NCI-H1417 (cell line): Measurements from ENCODE around the gene IL2RA.

Experiments used
- DNase-seq, 3 experiments: peaks; one replicate each; lab custom pipeline; 2025; lab: John Stamatoyannopoulos, UW

The IL2RA gene

DNA sequence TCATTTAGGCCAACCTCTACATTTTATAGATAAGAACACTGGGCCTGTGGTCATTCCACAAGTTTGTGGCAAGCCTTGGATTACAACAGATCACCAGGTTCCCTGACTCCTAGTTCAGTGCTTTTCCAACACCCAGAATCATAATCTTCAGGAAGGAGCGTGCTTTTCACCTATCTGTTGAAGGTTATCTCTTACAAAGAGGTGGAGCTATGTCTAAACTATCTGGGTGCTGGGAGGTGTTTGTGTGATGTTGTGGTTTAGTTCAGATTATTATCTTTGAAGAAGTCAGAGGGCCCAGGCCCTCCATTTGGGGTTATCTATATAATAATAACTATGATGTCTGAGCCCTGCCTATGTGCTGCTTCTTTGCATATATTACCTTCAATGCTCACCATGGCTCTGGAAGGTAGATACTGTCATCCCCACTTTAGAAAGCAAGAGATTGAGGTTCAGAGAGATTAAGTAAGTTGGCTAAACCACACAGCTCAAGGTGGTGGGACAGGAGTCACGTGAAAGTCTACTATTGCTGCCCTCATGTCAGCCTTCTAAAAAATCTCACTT is 24.0 kb downstream of the IL2RA start:
- no peak for DNase-seq

DNA sequence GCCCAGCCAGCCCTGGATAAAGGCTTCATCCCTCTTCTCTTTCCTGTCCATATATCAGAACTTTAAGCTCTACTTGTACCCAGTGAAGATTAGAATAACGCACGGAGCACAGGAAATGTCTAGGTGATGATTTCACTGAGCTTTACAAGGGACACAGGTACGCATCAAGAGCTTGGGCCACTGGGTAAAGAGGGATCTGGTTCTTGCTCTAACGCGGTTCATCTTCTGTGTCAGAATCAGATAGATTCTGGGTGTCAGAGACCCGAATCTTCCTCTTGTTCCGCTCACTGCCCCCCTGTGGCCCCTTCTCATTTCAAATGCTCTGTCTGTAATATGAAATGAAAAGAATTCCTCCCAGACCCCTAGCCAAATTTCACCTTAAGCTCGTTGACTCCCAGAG is 24.7 kb downstream of the IL2RA start:
- DNase-seq = no peak

DNA sequence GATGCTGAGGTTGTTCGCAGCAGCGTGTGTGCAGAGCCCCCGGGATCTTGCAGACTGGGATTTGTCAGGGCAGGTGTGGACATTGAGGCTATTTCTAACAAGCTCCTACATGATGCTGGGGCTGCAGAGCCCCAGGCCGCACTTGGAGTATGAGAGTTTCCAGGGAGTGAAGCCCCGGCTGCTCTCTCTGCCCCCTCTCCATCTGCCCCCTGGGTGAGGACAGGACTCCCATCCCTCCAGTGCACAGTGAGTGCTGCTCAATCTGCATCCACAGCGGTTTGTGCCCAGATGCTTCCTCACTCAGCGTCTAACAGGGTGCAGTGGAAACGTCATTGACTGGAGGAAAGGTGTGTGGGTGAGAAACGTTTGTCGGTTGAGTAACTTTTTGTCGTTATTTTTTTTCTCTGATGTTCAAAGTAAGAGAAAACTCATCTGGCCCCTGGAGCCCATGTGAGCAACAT is 25.3 kb downstream of the IL2RA start:
- no peak for DNase-seq

DNA sequence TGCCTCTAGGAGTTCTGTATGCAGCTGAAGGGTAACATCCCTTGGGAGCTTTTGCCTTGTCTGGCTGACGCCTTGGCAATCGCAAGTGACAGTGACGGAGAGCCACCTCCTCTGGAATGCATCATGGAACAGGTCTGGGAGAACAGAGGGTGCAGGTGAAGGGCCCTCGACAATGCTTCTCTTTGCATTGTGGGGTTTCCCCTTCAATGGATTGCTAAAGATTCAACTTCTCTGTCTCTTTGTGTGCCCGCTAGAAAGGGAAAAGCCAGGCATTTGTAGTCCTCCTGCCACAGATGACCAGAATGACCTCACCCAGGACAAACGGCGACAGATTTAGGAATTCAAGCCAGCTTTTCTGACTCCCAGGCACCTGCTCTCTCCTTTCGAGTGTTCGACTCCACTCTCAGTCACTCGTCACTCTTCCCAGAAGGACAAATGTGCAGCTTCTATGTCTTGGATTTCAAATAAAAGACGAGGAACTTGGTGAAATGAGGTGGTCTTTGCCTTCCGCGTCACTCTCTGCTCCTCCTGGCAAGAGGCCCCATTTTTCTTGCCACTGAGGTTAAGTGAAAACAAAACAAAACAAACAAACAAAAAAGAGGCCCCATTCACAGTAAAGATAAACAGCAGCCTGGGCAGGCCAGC is 26.1 kb downstream of the IL2RA start:
- DNase-seq = no peak

DNA sequence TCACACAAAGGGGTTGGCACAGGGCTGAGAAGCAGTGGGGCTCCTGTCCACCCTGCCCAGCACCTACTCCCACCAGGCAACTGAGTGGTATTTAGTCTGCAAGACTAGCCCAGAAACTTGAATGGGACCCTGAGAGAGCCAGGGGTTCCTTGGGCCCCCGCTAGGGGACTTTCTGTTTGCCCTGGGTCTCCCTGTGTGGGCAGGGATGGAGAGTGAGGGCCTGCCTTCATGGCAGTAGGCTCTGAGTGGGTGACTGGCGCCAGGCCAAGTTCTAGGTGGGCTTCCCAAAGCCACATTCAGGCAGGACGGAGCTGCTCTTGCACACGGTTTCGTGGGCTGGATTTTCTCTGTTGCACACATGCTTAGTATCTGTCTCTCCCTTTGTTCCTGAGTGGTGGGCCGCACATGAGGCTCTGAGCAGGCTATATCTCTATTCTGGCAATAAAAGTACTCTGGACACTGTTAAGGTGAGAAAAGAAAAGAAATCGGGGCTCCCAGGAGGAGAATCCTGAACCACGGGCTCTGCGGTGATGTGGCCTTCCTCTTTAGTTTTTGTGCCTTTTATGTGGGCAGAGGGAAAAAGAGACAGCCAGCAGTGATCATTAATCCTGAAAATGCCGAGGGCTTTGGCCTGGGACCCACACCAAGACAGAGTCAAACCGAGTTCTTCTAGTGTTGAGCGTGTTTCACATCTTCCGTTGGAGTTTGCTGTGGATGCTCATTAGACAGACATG is 26.9 kb downstream of the IL2RA start:
- DNase-seq = no peak

DNA sequence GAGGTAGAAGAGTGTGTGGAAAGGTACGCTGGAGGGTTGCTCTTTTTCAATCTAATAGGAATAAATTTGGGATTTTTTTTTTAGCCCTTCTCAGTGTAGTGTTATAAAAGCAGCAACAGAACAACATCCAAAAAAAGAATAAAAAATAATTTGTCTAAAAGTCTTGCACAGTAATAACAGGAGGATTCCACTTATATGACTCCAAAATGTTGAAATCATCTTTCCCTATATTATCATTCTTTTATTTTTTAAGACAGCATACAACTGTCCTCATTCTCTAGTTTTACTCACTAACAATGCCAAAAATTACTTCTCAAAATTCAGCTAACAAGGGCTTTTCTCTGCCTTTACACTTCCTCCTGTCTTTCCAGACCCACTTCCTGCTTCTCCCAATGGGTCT is 27.8 kb downstream of the IL2RA start:
- DNase-seq = no peak

DNA sequence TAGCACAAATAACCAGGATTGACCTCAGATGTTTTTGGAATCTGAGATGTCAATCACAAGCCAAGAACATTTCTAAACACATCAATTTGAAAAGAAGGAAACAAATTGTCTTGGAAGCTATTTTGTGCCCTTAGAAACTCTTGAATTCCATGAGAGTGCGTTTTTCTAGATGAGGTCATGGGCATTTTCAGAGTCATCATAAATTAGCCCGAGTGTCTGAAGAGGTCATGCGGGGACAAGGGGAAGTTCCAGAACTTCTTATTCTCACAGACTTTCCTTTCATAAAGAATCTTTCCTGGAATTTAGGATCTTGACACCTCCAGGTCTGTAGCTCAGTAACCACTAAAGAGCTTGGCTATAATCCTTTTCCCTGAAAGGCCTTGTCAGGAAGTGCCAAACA is 28.2 kb downstream of the IL2RA start:
- DNase-seq = no peak

DNA sequence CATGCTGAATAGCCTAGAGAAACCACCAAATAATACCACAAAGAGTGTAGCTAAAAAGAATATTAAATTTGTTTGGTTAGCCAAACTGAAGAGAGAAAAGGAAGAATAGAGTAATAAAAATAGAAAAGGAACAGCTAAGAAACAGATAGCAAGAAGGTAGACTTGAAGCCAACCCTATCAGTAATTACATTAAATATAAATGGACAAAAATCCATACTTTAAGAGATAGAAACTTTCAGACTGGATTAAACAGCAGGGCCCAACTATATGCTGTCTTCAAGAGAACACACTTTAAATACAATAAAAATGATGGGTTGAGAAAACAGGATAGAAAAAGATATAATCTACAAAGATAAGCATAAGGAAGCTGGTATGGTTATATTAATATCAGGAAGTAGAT is 31.2 kb downstream of the IL2RA start:
- no peak for DNase-seq

DNA sequence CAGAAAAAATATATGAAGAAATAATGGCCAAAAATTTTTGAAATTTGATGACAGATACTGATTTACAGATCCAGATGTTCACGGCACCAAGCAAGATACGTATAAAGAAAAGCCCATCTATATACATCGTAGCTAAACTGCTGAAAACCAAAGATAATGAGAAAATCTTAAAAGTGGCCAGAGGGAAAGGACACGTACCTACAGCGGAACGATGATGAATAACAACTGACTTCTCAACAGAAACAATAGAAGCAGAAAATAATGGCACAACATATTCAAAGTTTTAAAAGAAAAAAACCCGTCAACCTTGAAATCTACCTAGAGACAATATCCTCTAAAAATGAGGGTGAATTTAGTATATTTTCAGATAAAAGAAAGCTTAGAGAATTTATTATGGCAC is 31.9 kb downstream of the IL2RA start:
- DNase-seq = no peak

DNA sequence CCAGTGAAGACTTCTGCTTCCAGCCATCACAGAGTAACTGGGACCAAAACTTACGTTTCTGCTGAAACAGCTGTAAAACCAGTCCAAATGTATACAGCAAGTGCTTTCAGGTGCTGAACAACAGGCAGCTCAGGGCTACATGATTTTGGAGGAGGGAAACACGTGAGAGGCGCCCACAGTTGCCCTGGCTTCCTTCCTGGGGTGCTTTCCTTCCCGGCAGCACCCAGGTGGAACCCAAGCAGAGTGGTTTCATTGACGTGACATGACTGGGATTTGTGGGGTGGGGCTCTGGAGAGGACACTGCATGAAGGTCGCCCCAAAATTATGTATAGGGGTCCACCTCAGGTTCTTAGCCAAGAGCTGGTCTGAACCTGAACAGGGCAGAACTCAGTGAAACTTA is 34.2 kb downstream of the IL2RA start:
- no peak for DNase-seq

DNA sequence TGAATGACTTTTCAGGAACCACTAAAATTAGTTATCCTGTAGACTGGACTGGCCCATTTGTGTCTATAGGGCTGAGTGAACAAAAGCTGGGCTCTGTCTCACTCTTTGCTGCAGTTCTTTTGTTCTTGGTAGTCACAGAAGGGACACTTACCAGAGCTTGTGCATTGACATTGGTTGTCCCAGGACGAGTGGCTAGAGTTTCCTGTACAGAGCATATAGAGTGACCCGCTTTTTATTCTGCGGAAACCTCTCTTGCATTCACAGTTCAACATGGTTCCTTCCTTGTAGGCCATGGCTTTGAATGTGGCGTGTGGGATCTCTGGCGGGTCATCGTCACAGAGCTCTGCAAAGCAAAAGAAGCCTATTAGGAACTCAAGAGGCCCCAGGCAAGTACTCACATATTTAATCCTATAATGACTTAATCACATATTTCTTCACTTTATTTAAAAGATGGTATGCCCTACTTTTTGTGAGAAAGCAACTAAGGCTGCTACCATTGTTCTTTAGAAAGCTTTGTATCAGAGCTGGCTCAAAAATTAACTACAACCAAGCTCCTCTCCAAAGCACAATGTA is 36.4 kb downstream of the IL2RA start:
- no peak for DNase-seq

DNA sequence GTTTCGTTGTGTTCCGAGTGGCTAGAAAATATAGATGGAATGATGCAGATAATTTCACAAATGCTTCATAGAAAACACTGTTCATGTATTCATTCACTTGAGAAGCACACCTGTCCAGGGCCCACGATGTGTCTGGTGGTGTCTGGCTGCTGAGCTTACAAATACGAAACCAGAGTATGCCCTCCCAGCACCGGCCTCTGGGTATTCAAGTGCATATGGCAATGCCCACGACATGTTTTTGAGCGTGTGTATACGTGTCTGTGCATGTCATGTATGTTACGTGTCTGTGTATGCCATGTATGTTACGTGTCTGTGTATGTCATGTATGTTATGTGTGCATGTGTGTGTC is 37.9 kb downstream of the IL2RA start:
- no peak for DNase-seq

DNA sequence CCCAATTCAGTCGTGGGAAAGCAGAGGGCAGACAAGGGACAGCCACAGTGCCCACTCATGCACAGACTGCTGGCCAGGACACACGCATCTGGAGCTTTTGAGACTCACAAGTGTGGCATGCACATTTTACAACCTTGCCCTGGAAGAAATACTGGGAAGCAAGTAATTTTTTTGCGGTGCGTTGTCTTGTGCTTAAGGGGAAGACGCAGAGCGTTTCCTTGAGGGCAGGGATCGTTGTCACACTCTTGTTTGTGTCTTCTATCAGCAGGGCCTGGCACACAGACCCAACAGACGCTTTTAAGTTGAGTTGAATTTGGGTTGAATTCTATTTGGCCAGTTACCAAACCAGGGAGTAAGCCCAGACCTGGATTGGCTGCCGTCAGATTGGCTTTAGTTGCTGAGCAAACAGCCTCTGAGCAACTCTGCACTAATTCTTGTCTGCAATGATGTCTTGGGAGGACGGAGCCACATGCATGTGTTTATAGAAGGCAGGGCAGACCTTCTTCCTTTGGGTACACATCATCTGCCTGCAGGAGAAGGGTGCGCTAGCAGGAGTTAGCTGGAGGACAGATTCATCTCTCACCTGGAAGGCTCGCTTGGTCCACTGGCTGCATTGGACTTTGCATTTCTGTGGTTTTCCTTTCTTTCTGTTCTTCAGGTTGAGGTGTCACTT is 38.4 kb downstream of the IL2RA start:
- DNase-seq = no peak

DNA sequence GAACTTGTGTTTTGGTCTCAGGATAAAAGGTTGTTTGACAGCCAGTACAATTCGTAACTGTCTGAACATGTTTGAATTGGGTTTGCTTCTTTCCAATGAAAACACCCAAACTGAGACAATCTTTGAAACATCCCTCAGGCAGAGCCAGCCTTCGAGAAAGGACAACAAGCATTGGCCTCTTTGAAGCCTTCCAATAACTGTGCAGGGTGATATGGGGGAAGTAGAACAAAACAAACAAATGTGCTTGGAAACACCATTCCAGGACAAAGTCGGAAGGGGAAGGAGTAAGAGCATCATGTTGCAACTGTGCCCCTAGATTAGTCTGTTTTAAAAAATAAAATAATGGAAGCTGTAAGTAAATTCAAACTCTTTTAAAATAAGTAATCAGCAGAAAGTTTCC is 39.5 kb downstream of the IL2RA start:
- no peak for DNase-seq

DNA sequence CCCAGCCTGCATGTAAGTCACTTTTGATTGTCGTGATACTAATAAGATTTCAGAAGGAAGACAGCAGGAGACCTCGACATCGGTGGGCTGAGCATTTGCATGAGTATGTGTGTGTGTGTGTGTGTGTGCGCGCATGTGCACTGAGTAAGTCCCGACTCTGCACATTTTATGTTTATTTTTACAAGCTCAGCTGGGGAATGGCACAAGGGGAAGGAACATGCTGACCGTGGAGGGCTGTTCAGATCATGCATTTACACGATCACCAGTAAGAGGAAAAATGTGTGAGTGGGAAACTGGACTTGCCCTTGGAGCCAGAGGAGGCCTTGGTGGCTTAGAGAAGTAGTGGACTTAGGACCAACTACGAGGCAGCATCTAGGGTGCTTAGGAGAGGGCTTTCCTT is 41.3 kb downstream of the IL2RA start:
- no peak for DNase-seq

DNA sequence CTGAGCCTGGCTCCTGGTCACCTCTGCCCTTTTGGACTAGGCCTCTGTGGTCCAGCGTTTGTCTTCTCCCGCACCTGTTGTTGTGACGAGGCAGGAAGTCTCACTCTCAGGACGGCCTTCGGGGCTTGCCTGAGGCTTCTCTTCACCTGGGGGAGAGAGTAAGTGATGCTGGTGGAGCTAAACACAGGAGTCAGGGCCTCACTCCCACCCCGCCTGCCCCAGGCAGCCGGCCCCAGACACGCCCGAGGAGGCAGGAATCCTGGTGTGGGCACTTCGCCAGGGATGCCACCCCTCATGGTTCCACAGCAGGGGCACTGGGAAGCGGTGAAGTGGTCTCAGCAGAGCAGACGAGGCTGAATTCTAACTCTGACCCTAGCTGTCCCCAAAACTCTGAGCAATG is 42.4 kb downstream of the IL2RA start:
- DNase-seq = no peak

DNA sequence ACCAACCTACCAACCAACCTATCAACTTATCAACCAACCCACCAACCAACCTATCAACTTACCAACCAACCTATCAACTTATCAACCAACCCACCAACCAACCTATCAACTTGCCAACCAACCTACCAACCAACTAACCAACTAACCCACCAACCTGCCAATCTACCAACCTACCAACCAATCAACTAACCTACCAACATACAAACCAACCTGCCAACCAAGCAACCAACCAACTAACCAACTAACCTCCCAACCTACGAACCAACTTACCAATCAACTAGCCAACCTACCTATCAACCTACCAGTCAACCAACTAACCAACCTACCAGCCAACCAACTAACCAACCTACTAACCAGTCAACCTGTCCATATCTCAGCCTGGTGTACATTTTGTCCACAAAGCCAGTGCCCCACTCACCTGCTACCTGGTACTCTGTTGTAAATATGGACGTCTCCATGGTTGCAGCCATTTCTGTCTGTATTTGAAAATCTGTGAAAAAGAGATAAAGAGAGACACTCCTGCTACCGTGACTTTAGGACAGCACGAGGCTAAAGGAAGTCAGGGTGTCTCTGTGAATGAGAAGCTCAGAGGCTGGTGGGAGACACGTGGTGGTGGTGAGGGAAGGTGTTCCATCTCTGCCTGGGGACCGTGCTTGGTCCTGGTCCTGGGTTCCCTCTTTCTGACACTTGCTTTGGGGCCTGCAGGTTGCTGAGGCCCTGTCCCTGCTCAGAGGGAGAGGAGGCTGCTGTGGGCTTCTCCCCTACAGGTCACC is 43.0 kb downstream of the IL2RA start:
- no peak for DNase-seq

DNA sequence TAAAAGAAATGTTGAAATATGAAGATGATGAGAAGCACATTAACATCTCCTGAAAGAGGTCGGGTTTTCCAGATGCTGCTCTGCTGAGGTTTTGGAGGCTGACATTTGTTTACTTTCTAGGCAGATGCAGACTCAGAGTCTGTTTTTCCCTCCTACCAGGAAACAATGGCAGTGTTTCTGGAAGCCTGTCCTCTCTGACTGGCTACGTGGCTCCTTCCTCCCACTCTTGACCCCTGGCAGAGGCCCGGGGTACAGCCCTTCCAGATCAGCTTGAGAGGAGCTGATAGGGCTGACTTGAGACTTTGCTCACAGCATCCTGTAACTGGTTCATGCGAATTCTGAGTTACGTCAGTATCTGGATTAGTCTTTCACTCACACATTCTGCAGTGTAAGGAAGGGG is 43.7 kb downstream of the IL2RA start:
- no peak for DNase-seq

DNA sequence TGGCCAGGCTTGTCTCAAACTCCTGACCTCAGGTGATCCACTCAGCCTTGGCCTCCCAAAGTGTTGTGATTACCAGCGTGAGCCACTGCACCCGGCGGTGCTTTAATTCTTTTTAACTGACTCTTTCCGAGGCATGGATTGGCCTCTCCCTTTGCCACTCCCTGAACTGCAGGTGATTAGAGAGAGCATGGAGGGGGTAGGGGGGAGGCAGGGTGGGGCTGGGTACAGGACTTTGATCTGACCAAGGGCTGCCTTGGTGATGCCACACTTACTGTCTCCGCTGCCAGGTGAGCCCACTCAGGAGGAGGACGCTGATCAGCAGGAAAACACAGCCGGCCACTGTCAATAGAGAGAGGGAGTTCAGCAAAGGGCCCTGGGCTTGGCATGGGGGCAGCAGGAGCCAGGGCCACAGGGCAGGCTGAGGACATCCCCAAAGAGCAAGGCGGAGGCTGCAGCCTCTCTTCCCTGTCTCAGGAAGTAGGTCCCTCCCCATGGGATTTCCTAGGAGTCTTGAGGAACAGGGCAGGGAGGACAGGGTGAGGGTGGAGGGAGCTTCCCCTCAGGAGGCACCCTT is 44.3 kb downstream of the IL2RA start:
- no peak for DNase-seq

DNA sequence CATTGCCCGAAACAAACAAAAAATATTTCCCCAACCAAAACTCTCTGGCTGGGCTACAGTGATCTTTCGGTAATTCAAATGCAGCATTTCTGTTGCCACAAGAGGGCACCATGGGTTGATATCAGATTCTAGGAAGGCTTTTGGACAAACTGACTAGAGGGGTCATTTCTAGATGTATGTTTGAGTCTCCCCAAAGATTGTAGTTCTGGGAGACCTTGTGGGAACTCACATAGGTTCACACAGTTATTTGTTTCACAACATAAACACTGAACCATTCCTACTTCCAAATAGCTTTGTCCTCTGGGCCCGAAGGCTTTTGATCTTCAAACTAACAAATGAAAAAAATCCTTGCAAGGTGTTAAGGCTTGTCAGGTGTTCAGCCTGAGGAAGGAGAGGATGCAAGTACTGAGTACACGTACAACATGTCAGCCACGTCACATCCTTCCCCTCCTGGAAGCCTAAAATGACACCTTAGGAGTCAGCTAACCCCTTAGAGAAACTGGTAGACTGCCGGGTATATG is 47.9 kb downstream of the IL2RA start:
- peak; percentile 0 to 54 (median 8) for DNase-seq

DNA sequence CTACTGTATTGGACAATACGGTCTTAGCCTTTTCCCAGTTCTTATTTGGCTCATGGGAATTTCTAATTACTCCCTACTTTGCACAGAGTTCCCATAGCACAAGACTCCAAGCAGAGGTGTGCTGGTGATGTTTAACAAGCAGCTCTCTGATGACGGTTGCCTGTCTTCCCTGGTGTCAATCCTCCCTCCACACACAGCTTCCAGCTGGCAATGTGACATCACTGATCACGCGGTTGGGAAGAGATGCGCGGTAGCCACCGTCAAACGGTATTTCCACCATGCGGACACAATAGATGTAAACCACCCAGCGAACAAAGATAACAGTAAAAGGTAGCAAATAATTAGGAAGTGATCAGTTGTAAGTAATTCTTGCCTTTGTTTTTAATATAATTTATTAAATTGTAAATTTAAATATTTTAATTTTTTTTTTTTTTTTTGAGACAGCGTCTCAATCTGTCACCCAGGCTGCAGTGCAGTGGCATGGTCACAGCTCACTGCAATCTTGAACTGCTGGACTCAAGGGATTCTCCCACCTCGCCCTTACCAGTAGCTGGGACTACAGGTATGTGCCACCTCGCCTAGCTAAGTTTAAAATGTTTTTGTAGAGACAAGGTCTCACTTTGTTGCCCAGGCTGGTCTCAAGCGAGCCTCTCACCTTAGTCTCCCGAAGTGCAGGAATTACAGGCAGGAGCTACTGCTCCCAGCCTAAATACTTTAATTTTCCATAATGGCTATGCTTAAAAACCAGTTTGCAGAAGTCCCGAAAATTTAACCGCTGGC is 48.6 kb downstream of the IL2RA start:
- peak in 2 of 3 experiments; percentile 17 to 58 for DNase-seq
